DOHH2 (cell line): Measurements from ENCODE around the gene ZBTB43.

Source experiments
- H3F3A ChIP-seq: fragments of 200-600 bp; sonication (generic), shearing (Covaris generic); 2 replicates; pipeline ENCODE4 v1.6.0; 2016; ENCODE audit warnings: antibody characterized with exemption, mild to moderate bottlenecking; ENCODE audit not compliant: control insufficient read depth, insufficient read depth
- H3K27ac ChIP-seq: fragments of 200-600 bp; sonication (generic); 2 replicates; pipeline ENCODE4 v1.5.1; 2014; ENCODE audit warnings: low read depth, mild to moderate bottlenecking, low read length, moderate library complexity
- H3K27me3 ChIP-seq: fragments of 200-600 bp; sonication (generic); 2 replicates; pipeline ENCODE4 v1.6.1; 2014; ENCODE audit warnings: mild to moderate bottlenecking, low read length, mixed read lengths; ENCODE audit not compliant: control insufficient read depth
- H3K36me3 ChIP-seq: fragments of 200-600 bp; sonication (generic); 2 replicates; pipeline ENCODE4 v1.6.1; 2014; ENCODE audit warnings: mild to moderate bottlenecking, low read length, moderate library complexity, mixed read lengths; ENCODE audit not compliant: control insufficient read depth
- H3K4me1 ChIP-seq: fragments of 200-600 bp; sonication (generic); 2 replicates; pipeline ENCODE4 v1.6.1; 2014; ENCODE audit warnings: mild to moderate bottlenecking, low read length, mixed read lengths; ENCODE audit not compliant: control insufficient read depth
- H3K4me2 ChIP-seq: fragments of 200-600 bp; sonication (generic); 2 replicates; pipeline ENCODE4 v1.6.0; 2014; ENCODE audit warnings: mild to moderate bottlenecking, low read length, moderate library complexity
- H3K4me3 ChIP-seq: fragments of 200-600 bp; sonication (generic); 2 replicates; pipeline ENCODE4 v1.5.1; 2014; ENCODE audit warnings: mild to moderate bottlenecking, low read length, mixed read lengths
- H3K79me2 ChIP-seq: fragments of 200-600 bp; sonication (generic); 2 replicates; pipeline ENCODE4 v1.6.1; 2014; ENCODE audit warnings: mild to moderate bottlenecking, low read length, mixed read lengths; ENCODE audit not compliant: control insufficient read depth
- H3K9me2 ChIP-seq: fragments of 200-600 bp; sonication (generic); replicated peaks from 2 replicates; pipeline ENCODE4 v1.6.1; 2014; ENCODE audit warnings: mild to moderate bottlenecking, low read length, mixed read lengths; ENCODE audit not compliant: control insufficient read depth
- H3K9me3 ChIP-seq: fragments of 200-600 bp; sonication (generic); 2 replicates; pipeline ENCODE4 v1.6.1; 2014; ENCODE audit warnings: antibody characterized with exemption, low read length, mixed read lengths; ENCODE audit not compliant: control insufficient read depth, insufficient read depth
- H4K20me1 ChIP-seq: fragments of 200-600 bp; sonication (generic); 2 replicates; pipeline ENCODE4 v1.6.0; 2014; ENCODE audit warnings: low read depth, mild to moderate bottlenecking, antibody characterized with exemption, low read length, moderate library complexity; ENCODE audit not compliant: control insufficient read depth, insufficient read depth
- EZH2phosphoT487 ChIP-seq: fragments of 200-600 bp; sonication (generic); IDR thresholded peaks from 2 replicates; pipeline ENCODE4 v1.6.1; 2017; ENCODE audit warnings: borderline replicate concordance, mild to moderate bottlenecking, antibody characterized with exemption, low read length, moderate library complexity, mixed read lengths
- TF ChIP-seq, protein P1 (sequence below): fragments of 200-600 bp; sonication (generic); IDR thresholded peaks from one replicate; pipeline ENCODE4 v1.5.1; 2014; ENCODE audit warnings: antibody characterized with exemption, mild to moderate bottlenecking, low read depth, low read length; ENCODE audit not compliant: poor library complexity, severe bottlenecking

The ZBTB43 gene

GRCh38 chr9:126842220-126842842 is 37.5 kb downstream of the ZBTB43 start:
- Histone ChIP-seq H3K9me3 (no peaks in the 10 kb centered on the region), H3K36me3 (no peaks in the 10 kb centered on the region), H3K4me3 (no peak overlapping the region), H3K27ac (no peak overlapping the region), H3K4me1 (no peaks in the 10 kb centered on the region), H3F3A (no peaks in the 10 kb centered on the region), H4K20me1 (no peaks in the 10 kb centered on the region; the same call in 1 of the 2 replicates), H3K9me2 (no peaks in the 10 kb centered on the region), H3K79me2 (peaks cover 1% of the 10 kb centered on the region; the same call in 1 of the 2 replicates), H3K4me2 (no peak overlapping the region), H3K27me3 (peaks cover 6% of the 10 kb centered on the region)
- TF ChIP-seq EZH2phosphoT487 = no peak
- TF ChIP-seq, protein P1, sequence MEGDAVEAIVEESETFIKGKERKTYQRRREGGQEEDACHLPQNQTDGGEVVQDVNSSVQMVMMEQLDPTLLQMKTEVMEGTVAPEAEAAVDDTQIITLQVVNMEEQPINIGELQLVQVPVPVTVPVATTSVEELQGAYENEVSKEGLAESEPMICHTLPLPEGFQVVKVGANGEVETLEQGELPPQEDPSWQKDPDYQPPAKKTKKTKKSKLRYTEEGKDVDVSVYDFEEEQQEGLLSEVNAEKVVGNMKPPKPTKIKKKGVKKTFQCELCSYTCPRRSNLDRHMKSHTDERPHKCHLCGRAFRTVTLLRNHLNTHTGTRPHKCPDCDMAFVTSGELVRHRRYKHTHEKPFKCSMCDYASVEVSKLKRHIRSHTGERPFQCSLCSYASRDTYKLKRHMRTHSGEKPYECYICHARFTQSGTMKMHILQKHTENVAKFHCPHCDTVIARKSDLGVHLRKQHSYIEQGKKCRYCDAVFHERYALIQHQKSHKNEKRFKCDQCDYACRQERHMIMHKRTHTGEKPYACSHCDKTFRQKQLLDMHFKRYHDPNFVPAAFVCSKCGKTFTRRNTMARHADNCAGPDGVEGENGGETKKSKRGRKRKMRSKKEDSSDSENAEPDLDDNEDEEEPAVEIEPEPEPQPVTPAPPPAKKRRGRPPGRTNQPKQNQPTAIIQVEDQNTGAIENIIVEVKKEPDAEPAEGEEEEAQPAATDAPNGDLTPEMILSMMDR = no peak

DNA sequence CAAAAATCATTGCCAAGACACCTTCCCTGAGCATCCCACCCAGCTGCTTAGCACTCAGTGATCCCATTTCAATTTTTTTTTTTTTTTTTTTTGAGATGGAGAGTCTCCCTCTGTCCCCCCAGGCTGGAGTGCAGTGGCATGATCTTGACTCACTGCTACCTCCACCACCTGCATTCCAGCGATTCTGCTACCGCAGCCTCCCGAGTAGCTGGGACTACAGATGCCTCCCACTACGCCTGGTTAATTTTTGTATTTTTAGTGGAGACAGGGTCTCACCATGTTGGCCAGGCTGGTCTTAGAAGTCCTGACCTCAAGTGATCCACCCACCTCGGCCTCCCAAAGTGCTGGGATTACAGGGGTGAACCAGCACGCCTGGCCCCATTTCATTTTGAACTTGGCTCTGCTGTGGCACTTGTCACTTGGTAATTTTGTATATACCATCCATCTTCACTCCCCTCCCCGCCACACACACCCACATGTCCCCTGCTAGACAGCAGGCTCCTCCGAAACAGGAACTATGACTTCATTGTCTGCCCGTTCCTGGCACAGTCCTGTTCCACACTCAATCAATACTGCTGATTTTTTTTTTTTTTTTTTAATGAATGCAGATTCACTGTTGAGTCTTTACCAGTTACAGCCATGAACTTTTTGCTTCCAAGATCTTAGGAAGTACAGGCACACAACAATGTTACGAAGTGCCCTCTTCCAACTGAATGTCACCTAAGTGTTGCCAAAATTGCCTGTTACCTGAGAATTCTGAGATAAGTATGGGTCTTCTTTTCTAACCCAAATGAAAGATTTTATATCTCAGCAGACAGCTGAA is 38.3 kb downstream of the ZBTB43 start:
- Histone ChIP-seq H3K27me3 (peaks cover 6% of the 10 kb centered on the region), H3K4me2 (no peak overlapping the region), H3F3A (no peaks in the 10 kb centered on the region), H3K36me3 (no peaks in the 10 kb centered on the region), H3K79me2 (no peaks in the 10 kb centered on the region), H3K4me1 (peaks cover 2% of the 10 kb centered on the region), H3K9me3 (no peaks in the 10 kb centered on the region), H3K4me3 (no peak overlapping the region), H3K9me2 (no peaks in the 10 kb centered on the region), H4K20me1 (no peaks in the 10 kb centered on the region), H3K27ac (no peak overlapping the region)
- TF ChIP-seq EZH2phosphoT487 = no peak
- TF ChIP-seq, protein P1 = no peak

DNA sequence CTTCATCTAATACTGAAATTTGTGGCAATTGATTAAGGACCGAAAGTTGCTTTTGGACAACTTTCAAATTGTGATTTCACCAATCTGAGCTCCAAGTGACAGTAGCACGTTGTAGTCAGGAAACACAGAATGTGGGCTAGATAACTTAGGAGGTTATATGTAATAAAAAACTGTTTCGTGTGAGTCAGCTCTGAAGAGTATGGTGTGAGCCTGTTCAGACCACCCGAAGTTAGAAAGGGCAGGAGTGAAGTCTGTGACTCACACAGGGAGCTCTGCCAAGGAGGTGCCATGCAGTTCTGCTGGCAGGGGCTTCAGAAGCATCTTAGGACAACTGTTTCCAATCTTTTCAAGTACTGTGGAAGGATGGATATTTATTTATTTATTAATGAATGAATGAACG is 39.2 kb downstream of the ZBTB43 start:
- peaks cover 5% of the 10 kb centered on the region for H3K4me1 ChIP-seq
- no peaks in the 10 kb centered on the region for H3F3A ChIP-seq
- H3K27ac ChIP-seq = no peak overlapping the region
- H3K4me3 ChIP-seq = no peak overlapping the region
- H3K36me3 ChIP-seq = no peaks in the 10 kb centered on the region
- H3K27me3 ChIP-seq = peaks cover 10% of the 10 kb centered on the region
- H3K9me2 ChIP-seq = no peaks in the 10 kb centered on the region
- no peaks in the 10 kb centered on the region for H3K9me3 ChIP-seq
- H3K4me2 ChIP-seq = no peak overlapping the region
- no peaks in the 10 kb centered on the region for H3K79me2 ChIP-seq
- TF ChIP-seq, protein P1 = no peak
- TF ChIP-seq EZH2phosphoT487 = no peak
- H4K20me1 ChIP-seq = no peaks in the 10 kb centered on the region
